OCI-LY7 (cell line): ENCODE data around the gene ATP8B1. TPM values are rescaled to one million over a fixed set of nuclear protein-coding genes. Genes with fewer than 3 reads are reported as not detected.

ENCODE experiments used
- BruUV-seq: library from RNA; stranded (reverse); fragments of 400-500 nt; replicated peaks from 2 replicates; lab custom pipeline; 2021; lab: Mats Ljungman, UMichigan
- CTCF ChIA-PET: fragments of 300-600 bp; sonication (Branson Sonifier 250); formaldehyde crosslinking; loops from one replicate; lab custom pipeline; 2022; ENCODE audit warnings: antibody characterized with exemption; ENCODE audit not compliant: unreplicated experiment; lab: Charles Lee
- POLR2A ChIA-PET: fragments of 300-600 bp; sonication (Branson Sonifier 250); formaldehyde crosslinking; loops from one replicate; lab custom pipeline; 2022; ENCODE audit warnings: antibody characterized with exemption; lab: Charles Lee
- DNase-seq: peaks from one replicate; pipeline ENCODE4 v3.0.0-alpha.2; 2015; ENCODE audit warnings: low spot score
- H2AFZ ChIP-seq: fragments of 200-600 bp; sonication (generic), shearing (Covaris generic); 2 replicates; pipeline ENCODE4 v1.6.1; 2014; ENCODE audit warnings: mild to moderate bottlenecking, antibody characterized with exemption, low read length, moderate library complexity
- H3K27ac ChIP-seq: fragments of 200-600 bp; sonication (generic); 2 replicates; pipeline ENCODE4 v1.5.1; 2014; ENCODE audit warnings: mixed run types, low read depth, mild to moderate bottlenecking, moderate library complexity, low read length, inconsistent platforms; ENCODE audit not compliant: poor library complexity, severe bottlenecking
- H3K36me3 ChIP-seq: fragments of 200-600 bp; sonication (generic); 2 replicates; pipeline ENCODE4 v1.6.1; 2014; ENCODE audit warnings: mild to moderate bottlenecking, antibody characterized with exemption, low read length, moderate library complexity, mixed read lengths; ENCODE audit not compliant: insufficient read depth
- H3K4me1 ChIP-seq: fragments of 200-600 bp; sonication (generic); 2 replicates; pipeline ENCODE4 v1.5.1; 2014; ENCODE audit warnings: mild to moderate bottlenecking, low read length; ENCODE audit not compliant: insufficient read depth, poor library complexity, severe bottlenecking
- H3K4me2 ChIP-seq: fragments of 200-600 bp; sonication (generic); 2 replicates; pipeline ENCODE4 v1.6.1; 2014; ENCODE audit warnings: mild to moderate bottlenecking, low read length
- H3K4me3 ChIP-seq: fragments of 200-600 bp; sonication (generic); 2 replicates; pipeline ENCODE4 v1.5.1; 2014; ENCODE audit warnings: mild to moderate bottlenecking, low read depth, low read length; ENCODE audit not compliant: poor library complexity, severe bottlenecking
- H3K79me2 ChIP-seq: fragments of 200-600 bp; sonication (generic); 2 replicates; pipeline ENCODE4 v1.6.1; 2016; ENCODE audit warnings: low read depth, mild to moderate bottlenecking, low read length, moderate library complexity, mixed read lengths; ENCODE audit not compliant: insufficient read depth
- H3K9me2 ChIP-seq: fragments of 200-600 bp; sonication (generic); 2 replicates; pipeline ENCODE4 v1.6.1; 2016; ENCODE audit warnings: mild to moderate bottlenecking, low read length, mixed read lengths; ENCODE audit not compliant: insufficient read depth
- H3K9me3 ChIP-seq: fragments of 200-600 bp; sonication (generic); 2 replicates; pipeline ENCODE4 v1.6.1; 2014; ENCODE audit warnings: mild to moderate bottlenecking, mixed run types, low read length, mixed read lengths
- H4K20me1 ChIP-seq: fragments of 200-600 bp; sonication (generic); 2 replicates; pipeline ENCODE4 v1.6.1; 2014; ENCODE audit warnings: mild to moderate bottlenecking, antibody characterized with exemption, low read length, moderate library complexity, mixed read lengths; ENCODE audit not compliant: insufficient read depth
- CTCF ChIP-seq: fragments of 200-600 bp; sonication (generic); conservative IDR thresholded peaks from 2 replicates; pipeline ENCODE4 v1.5.1; 2014; ENCODE audit warnings: mild to moderate bottlenecking, antibody characterized with exemption, low read length, moderate library complexity, mixed read lengths
- EZH2phosphoT487 ChIP-seq: fragments of 200-600 bp; sonication (generic); IDR thresholded peaks from 2 replicates; pipeline ENCODE4 v1.6.1; 2018; ENCODE audit warnings: low read depth, borderline replicate concordance, mild to moderate bottlenecking, mixed run types, antibody characterized with exemption, low read length, moderate library complexity, mixed read lengths
- intact Hi-C: fragments of 100-400 bp; cut with micrococcal nuclease; formaldehyde crosslinking; loops from one replicate; pipeline ENCODE4 v1.10.0; 2022; ENCODE audit not compliant: unreplicated experiment
- total RNA-seq, 2 experiments: library from RNA; depleted of rRNA in 1 of 2; stranded (reverse); fragments of >200 nt in 1 of 2; shearing (Covaris generic) in 1 of 2; gene quantifications; 2 replicates each; pipeline ENCODE4 v1.2.3, GENCODE V29; 2014 to 2022

ATP8B1 gene
- total RNA-seq, 2 experiments from 2014 or later: not detected

- Histone ChIP-seq H3K4me1 (no peaks in the 10 kb centered on the region), H3K36me3 (peaks cover 10% of the 10 kb centered on the region; the same call in 1 of the 2 replicates), H3K9me2 (no peaks in the 10 kb centered on the region), H3K27ac (no peak overlapping the region), H3K9me3 (no peaks in the 10 kb centered on the region), H2AFZ (no peak overlapping the region), H3K4me3 (no peak overlapping the region), H4K20me1 (no peaks in the 10 kb centered on the region), H3K4me2 (no peak overlapping the region), H3K79me2 (peaks cover 40% of the 10 kb centered on the region; the same call in 1 of the 2 replicates)
- no peak for DNase-seq
- TF ChIP-seq EZH2phosphoT487 (no peak), CTCF (no peak)
- ChIA-PET CTCF (no interaction called here), POLR2A (no interaction called here)
- intact Hi-C loops: no loop called here
- BruUV-seq: no TSS peak
Observed at GRCh38 chr18:57649556-57650500, 153.3 kb downstream of the ATP8B1 start.

DNA sequence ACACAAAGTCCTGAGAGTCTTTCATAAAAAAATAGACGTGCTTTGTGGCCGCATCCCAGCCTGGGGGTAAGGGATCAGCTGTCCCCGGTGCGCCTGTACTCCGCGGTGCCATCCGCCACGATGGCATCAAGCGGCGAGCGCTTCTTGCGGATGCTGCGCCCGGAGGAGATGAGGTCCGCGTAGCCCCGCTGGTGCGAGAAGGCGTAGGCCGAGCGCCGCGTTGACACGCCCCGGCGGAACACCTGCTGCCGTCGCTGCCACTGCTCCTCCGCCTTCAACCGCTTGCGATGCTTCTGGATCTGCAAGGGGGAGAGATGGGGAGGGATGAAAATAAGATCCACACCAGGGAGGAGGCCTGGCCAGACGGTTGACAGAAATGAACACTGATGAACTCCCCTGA, 154.7 kb downstream of the ATP8B1 start:
- intact Hi-C loops: no loop called here
- no peak overlapping the region for H3K4me3 ChIP-seq
- CTCF ChIA-PET: interaction anchor here (0.5 kb wide), 1 partner anchor 584 kb away, joined by 3 read pairs; no protein-coding TSS in a partner anchor
- H2AFZ ChIP-seq: no peak overlapping the region
- no peak for DNase-seq
- H3K36me3 ChIP-seq: peaks cover 5% of the 10 kb centered on the region
- no peak overlapping the region for H3K4me2 ChIP-seq
- H4K20me1 ChIP-seq: no peaks in the 10 kb centered on the region
- H3K4me1 ChIP-seq: no peaks in the 10 kb centered on the region
- H3K27ac ChIP-seq: no peak overlapping the region
- H3K9me2 ChIP-seq: no peaks in the 10 kb centered on the region
- no TSS peak for BruUV-seq
- no peak for TF ChIP-seq CTCF
- no peak for TF ChIP-seq EZH2phosphoT487
- H3K79me2 ChIP-seq: peaks cover 45% of the 10 kb centered on the region; the same call in 1 of the 2 replicates
- H3K9me3 ChIP-seq: no peaks in the 10 kb centered on the region
- POLR2A ChIA-PET: no interaction called here
